HepG2 (cell line): ENCODE data around the gene CARTPT. TPM values are rescaled to one million over a fixed set of nuclear protein-coding genes. Genes with fewer than 3 reads are reported as not detected.

Experiments used
- ATAC-seq: fragments of 200-7000 bp; cut with Tn5 transposase; 3 replicates; pipeline ENCODE4 v1.9.1; 2020; ENCODE audit warnings: mild to moderate bottlenecking, moderate library complexity
- BruUV-seq: library from RNA; stranded (reverse); fragments of 400-500 nt; replicated peaks from 2 replicates; lab custom pipeline; 2021; lab: Mats Ljungman, UMichigan
- CTCF ChIA-PET: fragments of 300-600 bp; formaldehyde crosslinking; extraction: SDS; loops from one replicate; lab custom pipeline; 2021; ENCODE audit warnings: low total read pairs, inconsistent platforms, low intra/inter-chr PET ratio; lab: Yijun Ruan, JAX
- POLR2A ChIA-PET: fragments of 350-600 bp; sonication (Branson Sonifier 250); formaldehyde crosslinking; loops from one replicate; lab custom pipeline; 2020; ENCODE audit warnings: antibody characterized with exemption, inconsistent platforms; lab: Yijun Ruan, JAX
- DNase-seq: peaks from one replicate; pipeline ENCODE4 v3.0.0-alpha.2; 2015; ENCODE audit warnings: low spot score
- FAIRE-seq: peaks from 3 replicates; lab custom pipeline; 2011; peaks lifted over from hg19 to GRCh38; lab: Jason Lieb, UNC
- H2AFZ ChIP-seq: one replicate; pipeline ENCODE4 v1.6.1; 2011; ENCODE audit warnings: low read length, inconsistent platforms
- H3K27ac ChIP-seq: fragments of 300-600 bp; 3 replicates; pipeline ENCODE4 v1.8.0; 2011; ENCODE audit warnings: mixed run types, mild to moderate bottlenecking, mixed read lengths, low read length, inconsistent platforms; ENCODE audit not compliant: insufficient read depth; ENCODE audit errors: extremely low read length
- H3K27me3 ChIP-seq, 2 experiments: fragments of 200-600 bp in 1 of 2; 2 replicates in 1 of 2; 3 replicates in 1 of 2; pipeline versions ENCODE4 v1.6.0 to v1.8.0; 2011; ENCODE audit warnings: low read length in 2 of 2, mild to moderate bottlenecking in 2 of 2, moderate library complexity in 2 of 2, inconsistent platforms in 1 of 2; ENCODE audit not compliant: insufficient read depth in 2 of 2, control insufficient read depth in 1 of 2
- H3K36me3 ChIP-seq, 2 experiments: fragments of 200-600 bp in 1 of 2; replicated peaks in 1 of 2; 2 replicates in 1 of 2; 3 replicates in 1 of 2; pipeline versions ENCODE4 v1.5.1 to v1.8.0; 2011; ENCODE audit warnings: low read length in 2 of 2, inconsistent platforms in 1 of 2; ENCODE audit not compliant: insufficient read depth in 2 of 2, control insufficient read depth in 1 of 2
- H3K4me1 ChIP-seq: 2 replicates; pipeline ENCODE4 v1.5.1; 2012; ENCODE audit warnings: low read length, inconsistent platforms; ENCODE audit not compliant: insufficient read depth
- H3K4me2 ChIP-seq: 2 replicates; pipeline ENCODE4 v1.6.0; 2011; ENCODE audit warnings: low read depth, low read length, inconsistent platforms
- H3K4me3 ChIP-seq, 3 experiments: fragments of 200-600 bp in 1 of 3; sonication (generic), shearing (Covaris generic) in 1 of 3; replicated peaks in 1 of 3; 2 replicates each; pipeline ENCODE4 v1.5.1; 2011 to 2016; ENCODE audit warnings: low read length in 3 of 3, inconsistent platforms in 2 of 3, low read depth in 2 of 3, mild to moderate bottlenecking in 2 of 3, control low read depth in 1 of 3, mixed read lengths in 1 of 3; ENCODE audit not compliant: insufficient read depth in 1 of 3
- H3K79me2 ChIP-seq: one replicate; pipeline ENCODE4 v1.6.1; 2011; ENCODE audit warnings: low read length, inconsistent platforms; ENCODE audit not compliant: insufficient read depth
- H3K9ac ChIP-seq: 2 replicates; pipeline ENCODE4 v1.6.0; 2011; ENCODE audit warnings: mild to moderate bottlenecking, low read depth, low read length, inconsistent platforms; ENCODE audit not compliant: insufficient read depth
- H3K9me3 ChIP-seq: 2 replicates; pipeline ENCODE4 v1.5.1; 2012; ENCODE audit warnings: mild to moderate bottlenecking, low read length
- H4K20me1 ChIP-seq: 2 replicates; pipeline ENCODE4 v1.6.0; 2011; ENCODE audit warnings: inconsistent platforms, mild to moderate bottlenecking, low read length, moderate library complexity; ENCODE audit not compliant: insufficient read depth
- CAMTA2 ChIP-seq: sonication (generic); formaldehyde crosslinking; IDR thresholded peaks from 2 replicates; pipeline ENCODE4 v1.4.0; 2020; ENCODE audit warnings: mild to moderate bottlenecking, missing genetic modification reagents, borderline replicate concordance
- CBFB ChIP-seq: sonication (generic); formaldehyde crosslinking; IDR thresholded peaks from 2 replicates; pipeline ENCODE4 v1.4.0; 2020; ENCODE audit warnings: missing genetic modification reagents
- EEA1 ChIP-seq: sonication (generic); formaldehyde crosslinking; IDR thresholded peaks from 2 replicates; pipeline ENCODE4 v1.5.1; 2020; ENCODE audit warnings: mild to moderate bottlenecking, missing genetic modification reagents, borderline replicate concordance
- GZF1 ChIP-seq: sonication (generic); formaldehyde crosslinking; IDR thresholded peaks from 2 replicates; pipeline ENCODE4 v1.5.1; 2020; ENCODE audit warnings: mild to moderate bottlenecking, missing genetic modification reagents
- HCFC1 ChIP-seq: fragments of 150-350 bp; IDR thresholded peaks from 2 replicates; pipeline ENCODE4 v1.6.1; 2014; ENCODE audit warnings: low read depth, low read length
- HDAC6 ChIP-seq: fragments of 200-600 bp; sonication (generic); IDR thresholded peaks from 2 replicates; pipeline ENCODE4 v1.7.0; 2017; ENCODE audit warnings: mild to moderate bottlenecking, antibody characterized with exemption, low read length, low read depth
- HOXA9 ChIP-seq: sonication (generic); formaldehyde crosslinking; IDR thresholded peaks from 2 replicates; pipeline ENCODE4 v1.8.1; 2022; ENCODE audit warnings: missing genetic modification reagents, mild to moderate bottlenecking, moderate library complexity, borderline replicate concordance
- NR2C2 ChIP-seq: sonication (generic); formaldehyde crosslinking; IDR thresholded peaks from 2 replicates; pipeline ENCODE4 v1.4.0; 2020; ENCODE audit warnings: missing genetic modification reagents, mild to moderate bottlenecking, moderate library complexity, borderline replicate concordance
- PCBP1 ChIP-seq: fragments of 200-400 bp; formaldehyde crosslinking; IDR thresholded peaks from 2 replicates; pipeline ENCODE4 v1.6.1; 2017; ENCODE audit warnings: mild to moderate bottlenecking, low read depth, low read length, borderline replicate concordance
- SAP130 ChIP-seq: IDR thresholded peaks from 2 replicates; pipeline ENCODE4 v1.6.1; 2016; ENCODE audit warnings: low read depth
- ZNF432 ChIP-seq: sonication (generic); formaldehyde crosslinking; IDR thresholded peaks from 2 replicates; pipeline ENCODE4 v1.5.0; 2020; ENCODE audit warnings: missing genetic modification reagents, mild to moderate bottlenecking, borderline replicate concordance
- in situ Hi-C: cut with HindIII; loops from 2 replicates; pipeline ENCODE4 v1.10.0; 2017; ENCODE audit warnings: low pct_unique_long_range_greater_than_20kb; ENCODE audit not compliant: extremely low pct_ligation_motif_present
- intact Hi-C: fragments of 100-400 bp; cut with micrococcal nuclease; formaldehyde crosslinking; loops from one replicate; pipeline ENCODE4 v1.10.0; 2022; ENCODE audit not compliant: unreplicated experiment
- polyA plus RNA-seq, 8 experiments: library from polyadenylated mRNA; depleted of rRNA in 3 of 8; stranded (reverse) in 7 of 8; unstranded in 1 of 8; fragments of >200 nt; fragmentation: Illumina TruSeq in 4 of 8; extraction: Trizol in 4 of 8; gene quantifications; 2 replicates each; pipeline versions ENCODE4 v1.2.1 to v1.2.3, GENCODE V29; 2011 to 2016; ENCODE audit warnings: low read depth in 4 of 8, missing spikeins in 1 of 8, mixed read lengths in 1 of 8; ENCODE audit not compliant: insufficient read depth in 1 of 8
- total RNA-seq, 5 experiments: library from RNA; depleted of rRNA; stranded (reverse); fragments of >200 nt; fragmentation: Illumina TruSeq; extraction: Trizol; gene quantifications; 2 replicates each; pipeline ENCODE4 v1.2.3, GENCODE V29; 2016; ENCODE audit warnings: low read depth in 1 of 5
- TF ChIP-seq, protein P1 (sequence below): sonication (generic); formaldehyde crosslinking; IDR thresholded peaks from 2 replicates; pipeline ENCODE4 v1.8.1; 2023; ENCODE audit warnings: mild to moderate bottlenecking, missing genetic modification reagents
- TF ChIP-seq, protein P2 (sequence below): sonication (generic); formaldehyde crosslinking; IDR thresholded peaks from 2 replicates; pipeline ENCODE4 v1.4.0; 2020; ENCODE audit warnings: missing genetic modification reagents
- TF ChIP-seq, protein P3 (sequence below): sonication (generic); formaldehyde crosslinking; IDR thresholded peaks from 2 replicates; pipeline ENCODE4 v1.4.0; 2020; ENCODE audit warnings: mild to moderate bottlenecking, missing genetic modification reagents, borderline replicate concordance
- TF ChIP-seq, protein P4 (sequence below): IDR thresholded peaks from 2 replicates; pipeline ENCODE4 v1.6.1; 2018; ENCODE audit warnings: missing genetic modification reagents

CARTPT gene
- total and polyA plus RNA-seq, 2 of the 13 experiments (the other 11 are each of a cell fraction or from before 2014, with no cell fraction given): not detected

DNA sequence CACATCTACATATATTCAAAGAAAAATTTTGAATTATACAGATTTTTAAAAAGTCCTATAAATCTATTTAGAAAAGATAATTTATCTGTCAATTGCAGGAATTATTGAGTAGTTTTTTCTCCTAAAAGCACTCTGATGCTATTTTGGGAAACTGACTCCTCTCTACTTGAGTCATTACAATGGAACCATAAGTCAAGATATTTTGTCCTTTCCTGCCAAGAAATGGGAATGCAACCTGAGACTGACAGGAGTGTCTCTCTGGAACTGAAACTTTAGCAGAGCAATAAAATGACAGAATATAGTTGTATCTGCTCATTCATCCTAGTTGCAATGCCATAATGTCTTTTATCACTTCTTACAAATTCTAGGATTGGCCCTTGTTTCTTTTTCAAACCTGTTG lies 48.6 kb downstream of the CARTPT start:
- ATAC-seq: no peak
- no TSS peak for BruUV-seq
- POLR2A ChIA-PET: no interaction called here

DNA sequence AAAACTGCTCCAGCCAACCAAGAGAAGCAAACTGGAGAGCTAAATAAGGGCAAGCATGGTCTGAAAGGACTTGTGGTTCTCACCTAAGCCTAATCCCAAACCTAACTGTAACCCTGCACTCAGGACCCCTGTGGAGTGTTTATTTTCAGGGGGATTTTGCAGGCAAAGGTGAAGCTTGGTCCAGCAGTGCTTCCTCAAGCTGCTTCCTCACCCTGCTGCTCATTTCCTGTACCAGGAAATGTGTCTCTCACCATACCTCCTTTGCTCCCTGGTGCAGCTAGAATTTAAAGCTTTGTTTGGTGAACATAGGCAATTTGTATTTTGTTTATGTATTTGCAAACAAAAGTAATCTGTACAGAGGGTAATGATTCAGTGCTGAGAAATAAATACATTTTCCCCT lies 50.2 kb downstream of the CARTPT start:
- DNase-seq: no peak
- Histone ChIP-seq H3K9ac (no peak overlapping the region), H3K4me2 (no peak overlapping the region), H3K79me2 (no peaks in the 10 kb centered on the region), H2AFZ (no peak overlapping the region), H4K20me1 (no peaks in the 10 kb centered on the region), H3K4me1 (no peaks in the 10 kb centered on the region), H3K36me3 (no peaks in the 10 kb centered on the region), H3K9me3 (no peaks in the 10 kb centered on the region), H3K4me3 (no peak overlapping the region), H3K27me3 (peaks cover 0 to 3% of the 10 kb centered on the region in 2 experiments; a peak in 1 of 5 replicates), H3K27ac (no peak overlapping the region)
- in situ Hi-C loops (no loop called here), intact Hi-C loops (no loop called here)
- no TSS peak for BruUV-seq
- no peak for FAIRE-seq
- POLR2A ChIA-PET: no interaction called here
- CTCF ChIA-PET: no interaction called here
- no peak for ATAC-seq
- TF ChIP-seq NR2C2 (no peak), ZNF432 (CRISPR knock-in tag) (no peak), HOXA9 (CRISPR knock-in tag) (no peak), EEA1 (CRISPR knock-in tag) (no peak), PCBP1 (no peak), HCFC1 (no peak), GZF1 (CRISPR knock-in tag) (no peak), CAMTA2 (CRISPR knock-in tag) (no peak), HDAC6 (no peak)
- TF ChIP-seq, protein P1, sequence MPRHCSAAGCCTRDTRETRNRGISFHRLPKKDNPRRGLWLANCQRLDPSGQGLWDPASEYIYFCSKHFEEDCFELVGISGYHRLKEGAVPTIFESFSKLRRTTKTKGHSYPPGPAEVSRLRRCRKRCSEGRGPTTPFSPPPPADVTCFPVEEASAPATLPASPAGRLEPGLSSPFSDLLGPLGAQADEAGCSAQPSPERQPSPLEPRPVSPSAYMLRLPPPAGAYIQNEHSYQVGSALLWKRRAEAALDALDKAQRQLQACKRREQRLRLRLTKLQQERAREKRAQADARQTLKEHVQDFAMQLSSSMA (CRISPR knock-in tag): no peak
- TF ChIP-seq, protein P2, sequence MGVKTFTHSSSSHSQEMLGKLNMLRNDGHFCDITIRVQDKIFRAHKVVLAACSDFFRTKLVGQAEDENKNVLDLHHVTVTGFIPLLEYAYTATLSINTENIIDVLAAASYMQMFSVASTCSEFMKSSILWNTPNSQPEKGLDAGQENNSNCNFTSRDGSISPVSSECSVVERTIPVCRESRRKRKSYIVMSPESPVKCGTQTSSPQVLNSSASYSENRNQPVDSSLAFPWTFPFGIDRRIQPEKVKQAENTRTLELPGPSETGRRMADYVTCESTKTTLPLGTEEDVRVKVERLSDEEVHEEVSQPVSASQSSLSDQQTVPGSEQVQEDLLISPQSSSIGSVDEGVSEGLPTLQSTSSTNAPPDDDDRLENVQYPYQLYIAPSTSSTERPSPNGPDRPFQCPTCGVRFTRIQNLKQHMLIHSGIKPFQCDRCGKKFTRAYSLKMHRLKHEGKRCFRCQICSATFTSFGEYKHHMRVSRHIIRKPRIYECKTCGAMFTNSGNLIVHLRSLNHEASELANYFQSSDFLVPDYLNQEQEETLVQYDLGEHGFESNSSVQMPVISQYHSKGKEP (CRISPR knock-in tag): no peak
- TF ChIP-seq, protein P3, sequence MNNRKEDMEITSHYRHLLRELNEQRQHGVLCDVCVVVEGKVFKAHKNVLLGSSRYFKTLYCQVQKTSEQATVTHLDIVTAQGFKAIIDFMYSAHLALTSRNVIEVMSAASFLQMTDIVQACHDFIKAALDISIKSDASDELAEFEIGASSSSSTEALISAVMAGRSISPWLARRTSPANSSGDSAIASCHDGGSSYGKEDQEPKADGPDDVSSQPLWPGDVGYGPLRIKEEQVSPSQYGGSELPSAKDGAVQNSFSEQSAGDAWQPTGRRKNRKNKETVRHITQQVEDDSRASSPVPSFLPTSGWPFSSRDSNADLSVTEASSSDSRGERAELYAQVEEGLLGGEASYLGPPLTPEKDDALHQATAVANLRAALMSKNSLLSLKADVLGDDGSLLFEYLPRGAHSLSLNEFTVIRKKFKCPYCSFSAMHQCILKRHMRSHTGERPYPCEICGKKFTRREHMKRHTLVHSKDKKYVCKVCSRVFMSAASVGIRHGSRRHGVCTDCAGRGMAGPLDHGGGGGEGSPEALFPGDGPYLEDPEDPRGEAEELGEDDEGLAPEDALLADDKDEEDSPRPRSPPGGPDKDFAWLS (CRISPR knock-in tag): no peak

More for the DNA sequence above, 48.6 kb downstream of the CARTPT start:
- H3K4me1 ChIP-seq: no peaks in the 10 kb centered on the region
- H3K4me3 ChIP-seq: no peak overlapping the region
- H3K36me3 ChIP-seq: no peaks in the 10 kb centered on the region
- in situ Hi-C loops: no loop called here
- no peaks in the 10 kb centered on the region for H3K9me3 ChIP-seq
- peaks cover 0 to 3% of the 10 kb centered on the region in 2 experiments; a peak in 1 of 5 replicates for H3K27me3 ChIP-seq
- intact Hi-C loops: no loop called here
- H4K20me1 ChIP-seq: no peaks in the 10 kb centered on the region
- no peak overlapping the region for H3K27ac ChIP-seq
- no peak overlapping the region for H3K4me2 ChIP-seq
- no peak overlapping the region for H2AFZ ChIP-seq
- TF ChIP-seq, protein P4, sequence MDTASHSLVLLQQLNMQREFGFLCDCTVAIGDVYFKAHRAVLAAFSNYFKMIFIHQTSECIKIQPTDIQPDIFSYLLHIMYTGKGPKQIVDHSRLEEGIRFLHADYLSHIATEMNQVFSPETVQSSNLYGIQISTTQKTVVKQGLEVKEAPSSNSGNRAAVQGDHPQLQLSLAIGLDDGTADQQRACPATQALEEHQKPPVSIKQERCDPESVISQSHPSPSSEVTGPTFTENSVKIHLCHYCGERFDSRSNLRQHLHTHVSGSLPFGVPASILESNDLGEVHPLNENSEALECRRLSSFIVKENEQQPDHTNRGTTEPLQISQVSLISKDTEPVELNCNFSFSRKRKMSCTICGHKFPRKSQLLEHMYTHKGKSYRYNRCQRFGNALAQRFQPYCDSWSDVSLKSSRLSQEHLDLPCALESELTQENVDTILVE (CRISPR knock-in tag): no peak
- TF ChIP-seq SAP130 (CRISPR knock-in tag) (no peak), CBFB (CRISPR knock-in tag) (no peak)
- TF ChIP-seq, all 625 proteins: peak for 0
- CTCF ChIA-PET: no interaction called here
- no peak for DNase-seq
- no peaks in the 10 kb centered on the region for H3K79me2 ChIP-seq
- FAIRE-seq: no peak
- H3K9ac ChIP-seq: no peak overlapping the region
